Endothelial cell of umbilical vein (primary cell): ENCODE results near the gene C3orf38. TPM values are rescaled to one million over a fixed set of nuclear protein-coding genes. Genes with fewer than 3 reads are reported as not detected.

Experiments
- BruUV-seq: library from RNA; stranded (reverse); fragments of 400-500 nt; replicated peaks from 2 replicates; lab custom pipeline; 2021; lab: Mats Ljungman, UMichigan
- CTCF ChIA-PET: fragments of 300-600, 350-600 bp; sonication (Branson Sonifier 250); formaldehyde crosslinking; loops from one replicate; lab custom pipeline; 2021; ENCODE audit warnings: antibody characterized with exemption, inconsistent platforms; lab: Charles Lee
- POLR2A ChIA-PET: fragments of 300-600, 350-600 bp; sonication (Branson Sonifier 250); formaldehyde crosslinking; loops from one replicate; lab custom pipeline; 2021; ENCODE audit warnings: antibody characterized with exemption, inconsistent platforms; lab: Charles Lee
- DNase-seq: peaks from one replicate; pipeline ENCODE4 v3.0.0-alpha.2; 2011; ENCODE audit warnings: low read depth, low spot score
- FAIRE-seq: peaks from 2 replicates; lab custom pipeline; 2011; peaks lifted over from hg19 to GRCh38; lab: Jason Lieb, UNC
- H2AFZ ChIP-seq: 2 replicates; pipeline ENCODE4 v1.6.0; 2012; ENCODE audit warnings: low read depth, low read length, control low read depth, inconsistent platforms
- H3K27ac ChIP-seq: 2 replicates; pipeline ENCODE4 v1.5.1; 2011; ENCODE audit warnings: low read depth, mild to moderate bottlenecking, control low read depth, low read length, moderate library complexity; ENCODE audit not compliant: insufficient read depth
- H3K27me3 ChIP-seq, 2 experiments: 2 replicates each; pipeline versions ENCODE4 v1.6.0 to v1.6.1; 2011; ENCODE audit warnings: low read length in 2 of 2, mixed read lengths in 1 of 2; ENCODE audit not compliant: control insufficient read depth in 2 of 2, insufficient read depth in 2 of 2
- H3K36me3 ChIP-seq, 2 experiments: 2 replicates in 1 of 2; 3 replicates in 1 of 2; pipeline ENCODE4 v1.5.1; 2011; ENCODE audit warnings: low read length in 2 of 2, mild to moderate bottlenecking in 1 of 2, moderate library complexity in 1 of 2; ENCODE audit not compliant: control insufficient read depth in 2 of 2, insufficient read depth in 2 of 2; ENCODE audit errors: extremely low read depth in 1 of 2
- H3K4me1 ChIP-seq: 3 replicates; pipeline ENCODE4 v1.5.1; 2011; ENCODE audit warnings: mild to moderate bottlenecking, low read length; ENCODE audit not compliant: control insufficient read depth, insufficient read depth; ENCODE audit errors: extremely low read depth
- H3K4me2 ChIP-seq: 2 replicates; pipeline ENCODE4 v1.6.1; 2011; ENCODE audit warnings: low read length, control low read depth, mixed read lengths; ENCODE audit not compliant: insufficient read depth
- H3K4me3 ChIP-seq, 3 experiments: fragments of 200-600 bp in 1 of 3; sonication (generic), shearing (Covaris generic) in 1 of 3; replicated peaks in 1 of 3; 2 replicates each; pipeline ENCODE4 v1.5.1; 2011 to 2016; ENCODE audit warnings: control low read depth in 3 of 3, low read length in 3 of 3, mild to moderate bottlenecking in 2 of 3, inconsistent platforms in 1 of 3, low read depth in 1 of 3, moderate library complexity in 1 of 3; ENCODE audit not compliant: insufficient read depth in 1 of 3
- H3K79me2 ChIP-seq: 2 replicates; pipeline ENCODE4 v1.6.0; 2012; ENCODE audit warnings: low read length, inconsistent platforms; ENCODE audit not compliant: control insufficient read depth, insufficient read depth
- H3K9ac ChIP-seq: replicated peaks from 2 replicates; pipeline ENCODE3; 2011; ENCODE audit warnings: low read length, control low read depth; ENCODE audit not compliant: insufficient read depth; ENCODE audit errors: extremely low read depth
- H3K9me1 ChIP-seq: replicated peaks from 3 replicates; pipeline ENCODE4 v1.6.0; 2011; ENCODE audit warnings: mild to moderate bottlenecking, low read length; ENCODE audit not compliant: control insufficient read depth, insufficient read depth; ENCODE audit errors: extremely low read depth
- H3K9me3 ChIP-seq: replicated peaks from 2 replicates; pipeline ENCODE4 v1.5.1; 2012; ENCODE audit warnings: low read length, inconsistent platforms; ENCODE audit not compliant: control insufficient read depth, insufficient read depth
- H4K20me1 ChIP-seq: replicated peaks from 2 replicates; pipeline ENCODE3; 2011; ENCODE audit warnings: mild to moderate bottlenecking, low read length; ENCODE audit not compliant: control insufficient read depth, insufficient read depth; ENCODE audit errors: extremely low read depth
- CTCF ChIP-seq, 2 donors: IDR thresholded peaks; 1 replicate in 1 of 2; 2 replicates in 1 of 2; pipeline ENCODE4 v1.5.1; 2011; ENCODE audit warnings: low read length in 2 of 2, mild to moderate bottlenecking in 2 of 2, moderate library complexity in 2 of 2, control low read depth in 1 of 2, inconsistent platforms in 1 of 2, low read depth in 1 of 2; ENCODE audit not compliant: insufficient read depth in 1 of 2; ENCODE audit errors: extremely low read depth in 1 of 2
- EZH2 ChIP-seq: IDR thresholded peaks from 2 replicates; pipeline ENCODE4 v1.6.1; 2012; ENCODE audit warnings: borderline replicate concordance, low read depth, mild to moderate bottlenecking, moderate library complexity, low read length, inconsistent platforms; ENCODE audit not compliant: severe bottlenecking
- FOS ChIP-seq: IDR thresholded peaks from 2 replicates; pipeline ENCODE4 v1.6.1; 2011; ENCODE audit warnings: mild to moderate bottlenecking, low read length, moderate library complexity, borderline replicate concordance; ENCODE audit not compliant: insufficient read depth
- GATA2 ChIP-seq: IDR thresholded peaks from 2 replicates; pipeline ENCODE4 v1.7.0; 2011; ENCODE audit warnings: low read depth, mild to moderate bottlenecking, moderate library complexity, mixed read lengths, low read length; ENCODE audit not compliant: insufficient read length, insufficient read depth
- JUN ChIP-seq: IDR thresholded peaks from 2 replicates; pipeline ENCODE4 v1.6.1; 2011; ENCODE audit warnings: borderline replicate concordance, low read depth; ENCODE audit not compliant: insufficient read length, insufficient read depth
- MAX ChIP-seq: IDR thresholded peaks from 2 replicates; pipeline ENCODE4 v1.6.1; 2011; ENCODE audit not compliant: insufficient read depth, insufficient read length
- MYC ChIP-seq: IDR thresholded peaks from one replicate; pipeline ENCODE4 v1.6.1; 2011; ENCODE audit warnings: mild to moderate bottlenecking, low read depth, low read length
- POLR2A ChIP-seq: IDR thresholded peaks from 2 replicates; pipeline ENCODE4 v1.6.1; 2012; ENCODE audit warnings: low read depth, mild to moderate bottlenecking, control low read depth, low read length
- POLR2AphosphoS5 ChIP-seq: IDR thresholded peaks from 2 replicates; pipeline ENCODE4 v1.6.1; 2012; ENCODE audit warnings: low read depth, mild to moderate bottlenecking, control low read depth, low read length, moderate library complexity; ENCODE audit not compliant: insufficient read depth
- dilution Hi-C: fragments of 300-500 bp; cut with MboI; formaldehyde crosslinking; loops from one replicate; pipeline ENCODE4 v1.15.0; 2019; ENCODE audit warnings: low sequenced_read_pairs; ENCODE audit not compliant: extremely low pct_ligation_motif_present
- intact Hi-C: fragments of 100-400 bp; cut with micrococcal nuclease; formaldehyde crosslinking; loops from one replicate; pipeline ENCODE4 v1.10.0; 2022
- polyA plus RNA-seq, 4 experiments: library from polyadenylated mRNA; depleted of rRNA in 3 of 4; stranded (reverse) in 3 of 4; unstranded in 1 of 4; fragments of >200 nt; gene quantifications; 2 replicates each; pipeline versions ENCODE4 v1.2.1 to v1.2.3, GENCODE V29; 2011 to 2012; ENCODE audit warnings: missing spikeins in 1 of 4
- total RNA-seq: library from RNA; stranded (reverse); gene quantifications from 2 replicates; pipeline ENCODE4 v1.2.3, GENCODE V29; 2021

C3orf38 gene
- total and polyA plus RNA-seq, 2 donors (not counting 3 experiments of a cell fraction or from before 2014, with no cell fraction given): 5.2 to 17.9 TPM

GRCh38 chr3:88114878-88115549, 34.7 kb upstream of the C3orf38 start:
- H3K27me3 ChIP-seq: no peaks in the 10 kb centered on the region
- H3K9me3 ChIP-seq: no peaks in the 10 kb centered on the region
- FAIRE-seq: no peak
- no peaks in the 10 kb centered on the region for H3K4me1 ChIP-seq
- H3K4me3 ChIP-seq: no peak overlapping the region
- POLR2A ChIA-PET: no interaction called here
- CTCF ChIA-PET: interaction anchor here (1.5 to 6.2 kb wide), 2 partner anchors 15 to 109 kb away, joined by 4 to 112 read pairs; no protein-coding TSS in a partner anchor
- no peak for DNase-seq
- H3K36me3 ChIP-seq: peaks cover 0 to 2% of the 10 kb centered on the region in 2 experiments
- H3K4me2 ChIP-seq: no peak overlapping the region
- H3K9ac ChIP-seq: no peak overlapping the region
- peaks cover 2% of the 10 kb centered on the region for H4K20me1 ChIP-seq
- dilution Hi-C loops: no loop called here
- H3K9me1 ChIP-seq: no peaks in the 10 kb centered on the region
- TF ChIP-seq MYC (no peak), MAX (no peak), GATA2 (no peak), CTCF (IDR thresholded peaks at IDR 0.05; ENCODE audit: extremely low read depth in 1 of 2, insufficient read depth in 1 of 2, low read depth in 1 of 2, low read length in 2 of 2) (no peak), POLR2A (no peak), EZH2 (no peak), FOS (no peak), JUN (no peak), POLR2AphosphoS5 (no peak)
- no TSS peak for BruUV-seq
- no peak overlapping the region for H3K27ac ChIP-seq
- peaks cover 15% of the 10 kb centered on the region for H3K79me2 ChIP-seq
- no peak overlapping the region for H2AFZ ChIP-seq
- intact Hi-C loops: loop anchor here (5.0 kb wide), 1 partner anchor 213 kb away; no protein-coding TSS in a partner anchor
